ENCODE measurements around the gene ABHD14A.

ABHD14A gene

DNA sequence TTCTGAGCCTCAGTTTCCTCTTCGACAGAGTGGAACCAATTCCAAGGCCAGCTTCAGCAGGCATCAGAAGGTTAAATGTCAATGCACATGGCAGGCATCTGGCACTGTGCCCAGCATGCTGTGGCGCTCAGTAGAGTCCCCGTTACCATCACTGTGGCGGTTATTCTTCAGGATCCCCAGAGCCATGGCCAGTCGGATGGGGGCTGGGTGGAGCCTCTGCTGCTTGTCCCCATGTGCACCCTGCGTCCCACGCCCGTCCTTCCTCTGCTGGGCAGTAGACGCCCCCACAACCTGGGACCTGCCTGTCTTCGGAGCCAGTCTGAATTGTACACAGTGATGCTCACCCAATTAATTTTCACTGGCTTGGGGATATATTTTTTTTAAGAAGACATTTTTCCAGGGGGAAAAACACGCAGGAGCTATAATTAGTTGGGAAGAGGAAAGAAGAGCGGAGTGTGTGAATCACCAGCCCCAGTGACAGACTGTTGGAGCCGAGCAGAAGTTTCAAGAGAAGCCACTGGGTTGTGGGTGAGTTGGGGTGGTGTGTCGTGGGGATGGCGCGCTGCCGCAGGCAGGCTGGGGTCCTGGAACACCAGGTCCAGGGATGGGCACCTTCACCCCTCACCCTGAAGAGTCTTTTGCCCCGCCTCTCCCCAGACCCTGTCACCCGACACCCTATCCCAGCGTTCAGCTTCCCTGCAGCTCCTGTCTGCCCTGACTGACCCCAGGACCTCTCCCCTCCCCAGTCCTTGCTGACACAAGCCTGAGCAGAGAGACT, 47.6 kb downstream of the ABHD14A start:
- no peak for DNase-seq

GRCh38 chr3:52023101-52023770, 48.4 kb downstream of the ABHD14A start:
- DNase-seq, result no peak

GRCh38 chr3:52023860-52024764, 49.2 kb downstream of the ABHD14A start:
- no peak for DNase-seq

- DNase-seq, result no peak
These were observed 50.0 kb downstream of the ABHD14A start for GRCh38 chr3:52024765-52025452.

DNA sequence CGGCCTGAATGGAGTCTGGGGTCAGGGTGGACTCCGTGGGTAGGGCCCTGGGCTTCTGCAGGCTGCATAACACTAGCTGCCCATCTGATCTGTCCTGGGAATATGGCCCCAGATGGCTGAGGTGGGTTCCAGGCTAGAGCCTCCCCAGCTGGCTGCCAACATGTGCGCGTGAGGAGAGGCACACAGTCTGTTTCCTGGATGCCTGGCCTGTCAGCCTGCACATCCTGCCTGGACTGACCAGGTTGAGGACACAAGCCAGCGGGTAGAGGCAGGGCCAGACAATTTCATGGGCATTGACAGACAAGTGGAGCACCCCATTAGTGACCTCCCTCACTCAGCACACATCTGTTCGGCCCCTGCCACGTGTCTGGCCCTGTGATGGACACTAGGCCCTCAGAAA, 50.6 kb downstream of the ABHD14A start:
- no peak for DNase-seq

DNA sequence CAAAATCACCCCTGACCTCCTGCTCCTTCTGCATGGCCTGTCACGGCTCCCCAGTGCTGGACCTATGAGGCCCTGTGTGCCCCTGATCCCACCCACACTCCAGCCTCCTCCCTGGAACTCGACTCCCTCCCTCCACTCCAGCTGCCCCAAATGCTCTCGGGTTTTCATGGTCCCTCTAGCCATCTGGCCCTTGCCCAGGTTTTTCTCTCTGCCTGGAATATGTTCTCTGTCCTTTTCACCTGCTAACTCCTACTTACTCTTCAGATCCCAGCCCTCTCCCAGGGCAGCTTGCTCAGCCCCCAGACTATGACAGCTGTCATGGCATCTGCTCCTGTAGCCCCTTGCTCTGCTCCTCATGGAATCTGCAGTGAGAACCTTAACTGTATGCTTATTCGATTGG, 51.2 kb downstream of the ABHD14A start:
- DNase-seq, result no peak

DNA sequence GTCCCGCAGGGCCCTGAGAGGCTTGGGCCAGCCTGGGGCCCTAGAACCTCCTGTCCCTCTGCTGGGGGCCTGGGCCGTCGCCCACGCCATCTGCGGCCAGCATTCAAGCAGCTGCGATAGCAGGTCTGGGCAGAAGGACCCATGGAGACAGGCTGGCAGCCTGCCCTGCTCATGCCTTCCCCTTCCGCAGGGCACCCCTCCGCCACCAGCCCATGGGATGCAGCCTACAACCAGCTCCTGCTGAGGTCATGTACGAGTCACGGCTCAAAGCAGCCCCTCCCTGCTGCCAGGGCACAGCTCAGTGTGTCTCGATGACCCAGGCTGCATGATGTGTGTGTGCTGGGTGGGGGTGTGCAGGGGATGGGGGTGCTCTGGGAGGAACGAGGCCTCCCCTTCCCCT, 53.7 kb downstream of the ABHD14A start:
- DNase-seq, result no peak

GRCh38 chr3:52029053-52029452, 54.2 kb downstream of the ABHD14A start:
- no peak for DNase-seq

- DNase-seq, result no peak
These were observed 54.7 kb downstream of the ABHD14A start for GRCh38 chr3:52029535-52029934.

Data from activated CD8-positive, alpha-beta memory T cell treated with anti-CD3 and anti-CD28 coated beads for 24 hours (primary cell).